Measurements from ENCODE around the gene PSMD9.
"Not testable (repeated sequence)": the region's sequence is repeated elsewhere in the genome, so short reads cannot be mapped to it uniquely, and the experiment has no call there.

Gene PSMD9

DNA sequence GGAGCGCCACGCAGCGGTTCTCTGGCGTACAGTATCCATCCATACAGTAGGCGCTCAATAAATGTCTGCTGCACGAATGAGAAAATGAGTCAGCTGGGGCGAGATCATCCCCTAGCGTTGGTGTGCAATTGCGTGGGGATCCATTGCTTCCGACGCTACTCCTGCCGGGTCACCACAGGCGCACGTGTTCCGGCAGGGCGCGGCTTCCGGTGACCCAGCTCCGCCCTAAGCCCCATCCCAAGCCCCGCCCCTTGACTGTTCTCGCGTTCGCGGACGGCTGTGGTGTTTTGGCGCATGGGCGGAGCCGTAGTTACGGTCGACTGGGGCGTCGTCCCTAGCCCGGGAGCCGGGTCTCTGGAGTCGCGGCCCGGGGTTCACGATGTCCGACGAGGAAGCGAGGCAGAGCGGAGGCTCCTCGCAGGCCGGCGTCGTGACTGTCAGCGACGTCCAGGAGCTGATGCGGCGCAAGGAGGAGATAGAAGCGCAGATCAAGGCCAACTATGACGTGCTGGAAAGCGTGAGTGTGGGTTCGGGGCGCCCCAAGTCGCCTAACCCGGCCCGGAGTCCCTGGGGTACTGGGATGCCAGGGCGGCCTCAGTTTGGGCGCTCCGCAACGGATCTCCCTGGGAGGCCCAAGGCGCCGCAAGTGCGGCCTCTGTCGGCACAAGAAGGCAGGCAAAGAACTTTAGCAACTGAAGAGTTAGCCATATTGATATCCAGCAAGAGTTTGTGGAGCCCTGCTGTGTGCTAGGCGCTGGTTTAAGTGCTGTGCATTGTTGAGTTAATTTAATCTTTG, at the start of gene PSMD9:
PSMD9 (plus strand) TSS at position 313 of the 796 bp plus-strand sequence; CDS start at position 380, 67 bp downstream.
- DNase-seq (ENCODE audit: low spot score), result peak; percentile 97

DNA sequence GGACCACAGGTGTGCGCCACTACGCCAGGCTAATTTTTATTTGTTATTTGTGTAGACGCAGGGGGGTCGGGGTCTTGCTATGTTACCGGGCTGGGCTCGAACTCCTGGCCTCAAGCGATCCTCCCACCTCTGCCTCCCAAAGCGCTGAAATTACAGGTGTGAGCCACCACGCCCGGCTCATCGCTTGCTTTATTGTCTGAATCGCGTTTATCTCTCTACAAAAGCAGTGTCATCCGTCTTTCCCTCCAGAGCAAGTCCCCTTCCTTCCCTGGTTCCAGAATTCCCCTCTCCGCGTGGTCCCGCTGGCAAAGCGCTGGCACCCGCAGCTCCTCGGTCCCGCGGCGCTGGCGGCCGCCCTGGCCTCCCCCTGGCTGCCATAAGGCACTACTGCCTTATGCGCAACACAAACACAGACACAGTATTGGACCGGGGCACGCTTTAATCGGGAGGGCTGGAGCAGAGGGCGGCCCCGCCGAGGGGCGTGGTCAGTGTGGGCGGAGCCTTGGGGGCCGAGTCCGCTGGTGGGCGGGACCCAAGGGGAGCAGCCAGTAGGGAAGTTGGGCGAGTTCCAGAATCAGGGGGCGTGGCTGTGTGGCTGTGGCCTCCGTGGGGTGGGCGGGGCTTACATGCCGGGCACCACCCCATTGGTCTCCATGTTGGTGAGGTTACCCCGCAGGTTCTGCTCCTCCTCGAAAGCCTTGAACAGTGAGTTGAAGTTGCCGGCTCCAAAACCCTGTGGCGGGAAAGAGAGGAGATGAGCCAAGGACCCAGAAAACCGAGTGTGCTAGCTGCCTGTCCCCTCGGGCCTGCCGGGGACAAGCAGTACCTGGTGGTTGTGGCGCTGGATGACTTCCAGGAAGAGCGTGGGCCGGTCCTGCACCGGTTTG, 49.2 kb upstream of the PSMD9 start:
- DNase-seq (ENCODE audit: low spot score), result peak; percentile 99

DNA sequence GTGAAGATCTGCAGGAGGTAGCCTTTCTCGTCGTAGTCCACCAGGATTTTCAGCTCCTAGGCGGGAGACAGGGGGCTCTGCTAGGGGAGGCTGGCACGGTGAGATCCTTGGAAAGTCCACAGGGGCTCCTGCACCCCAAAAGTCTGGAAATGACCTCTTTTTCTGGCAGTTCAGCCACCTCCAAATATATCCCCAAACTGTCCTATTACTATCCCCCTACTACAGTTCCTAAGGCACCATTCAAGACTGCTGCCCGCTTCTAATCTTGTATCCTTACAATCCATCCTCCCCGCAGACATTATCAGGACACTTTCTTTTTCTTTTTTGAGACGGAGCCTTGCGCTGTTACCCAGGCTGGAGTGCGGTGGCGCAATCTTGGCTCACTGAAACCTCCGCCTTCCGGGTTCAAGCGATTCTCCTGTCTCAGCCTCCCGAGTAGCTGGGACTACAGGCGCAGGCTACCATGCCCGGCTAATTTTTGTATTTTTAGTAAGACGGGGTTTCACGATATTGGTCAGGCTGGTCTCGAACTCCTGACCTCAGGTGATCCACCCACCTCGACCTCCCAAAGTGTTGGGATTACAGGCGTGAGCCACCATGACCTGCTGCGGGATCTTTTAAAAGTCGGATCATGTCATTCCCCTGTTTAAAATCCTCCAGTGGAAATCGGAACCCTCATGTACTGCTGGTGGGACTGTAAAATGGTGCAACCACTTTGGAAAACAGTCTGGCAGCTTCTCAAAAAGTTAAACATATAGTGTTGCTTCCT, 48.4 kb upstream of the PSMD9 start:
- DNase-seq (ENCODE audit: low spot score), result no peak

GRCh38 chr12:121843236-121843982, 45.2 kb upstream of the PSMD9 start:
- DNase-seq (ENCODE audit: low spot score), result no peak

DNA sequence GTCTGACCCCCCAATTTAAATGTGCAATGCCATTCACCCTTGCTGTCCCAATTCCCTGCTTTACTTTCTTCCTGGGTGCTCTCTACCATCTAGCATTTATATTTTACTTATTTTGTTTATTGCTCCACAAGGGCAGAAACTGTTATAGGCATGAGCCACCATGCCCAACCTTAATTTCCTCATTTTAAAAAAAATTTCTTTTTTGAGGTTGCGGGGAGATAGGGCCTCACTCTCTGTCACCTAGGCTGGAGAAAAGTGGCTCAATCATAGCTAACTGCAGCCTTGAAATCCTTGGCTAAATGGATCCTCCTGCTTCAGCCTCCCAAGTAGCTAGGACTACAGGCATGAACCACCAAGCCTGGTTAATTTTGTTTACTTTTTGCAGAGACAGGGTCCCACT, 42.9 kb upstream of the PSMD9 start:
- DNase-seq (ENCODE audit: low spot score), result no peak

DNA sequence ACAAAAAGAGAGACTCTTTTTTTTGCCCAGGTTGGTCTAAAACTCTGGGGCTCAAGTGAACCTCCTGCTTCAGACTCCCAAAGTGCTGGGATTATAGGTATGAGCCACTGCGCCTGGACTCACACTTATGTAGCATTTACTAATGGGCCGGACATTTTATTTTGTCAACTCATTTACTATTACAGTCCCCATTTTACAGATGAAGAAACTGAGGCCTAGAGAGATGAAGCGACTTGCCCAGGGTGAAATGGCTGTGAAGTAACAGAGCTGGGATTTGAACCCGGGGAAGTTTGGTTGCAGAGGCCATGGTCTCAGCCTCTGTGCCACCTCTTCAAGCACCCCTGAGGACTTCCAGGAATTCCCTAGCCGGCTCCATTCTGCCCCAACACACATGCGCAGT, 39.4 kb upstream of the PSMD9 start:
- no peak for DNase-seq (ENCODE audit: low spot score)

GRCh38 chr12:121849665-121850064, 38.9 kb upstream of the PSMD9 start:
- DNase-seq (ENCODE audit: low spot score), result no peak

- not testable (repeated sequence) for DNase-seq (ENCODE audit: low spot score)
These were observed 36.2 kb upstream of the PSMD9 start for GRCh38 chr12:121852392-121852791.

GRCh38 chr12:121857322-121858246, 31.0 kb upstream of the PSMD9 start:
- DNase-seq (ENCODE audit: low spot score), result no peak

DNA sequence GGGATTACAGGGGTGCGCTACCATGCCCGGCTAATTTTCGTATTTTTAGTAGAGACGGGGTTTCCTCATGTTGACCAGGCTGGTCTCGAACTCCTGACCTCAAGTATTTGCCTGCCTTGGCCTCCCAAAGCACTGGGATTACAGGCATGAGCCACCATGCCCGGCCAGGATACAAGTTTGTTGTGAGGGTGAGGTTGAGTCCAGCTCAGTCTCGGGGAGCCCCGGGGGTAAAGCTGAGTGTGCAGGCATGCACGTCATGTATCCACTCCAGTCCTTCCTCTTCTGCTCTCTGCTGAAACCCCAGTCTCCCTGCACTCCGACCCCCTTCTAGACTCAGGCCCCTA, 30.3 kb upstream of the PSMD9 start:
- no peak for DNase-seq (ENCODE audit: low spot score)

DNA sequence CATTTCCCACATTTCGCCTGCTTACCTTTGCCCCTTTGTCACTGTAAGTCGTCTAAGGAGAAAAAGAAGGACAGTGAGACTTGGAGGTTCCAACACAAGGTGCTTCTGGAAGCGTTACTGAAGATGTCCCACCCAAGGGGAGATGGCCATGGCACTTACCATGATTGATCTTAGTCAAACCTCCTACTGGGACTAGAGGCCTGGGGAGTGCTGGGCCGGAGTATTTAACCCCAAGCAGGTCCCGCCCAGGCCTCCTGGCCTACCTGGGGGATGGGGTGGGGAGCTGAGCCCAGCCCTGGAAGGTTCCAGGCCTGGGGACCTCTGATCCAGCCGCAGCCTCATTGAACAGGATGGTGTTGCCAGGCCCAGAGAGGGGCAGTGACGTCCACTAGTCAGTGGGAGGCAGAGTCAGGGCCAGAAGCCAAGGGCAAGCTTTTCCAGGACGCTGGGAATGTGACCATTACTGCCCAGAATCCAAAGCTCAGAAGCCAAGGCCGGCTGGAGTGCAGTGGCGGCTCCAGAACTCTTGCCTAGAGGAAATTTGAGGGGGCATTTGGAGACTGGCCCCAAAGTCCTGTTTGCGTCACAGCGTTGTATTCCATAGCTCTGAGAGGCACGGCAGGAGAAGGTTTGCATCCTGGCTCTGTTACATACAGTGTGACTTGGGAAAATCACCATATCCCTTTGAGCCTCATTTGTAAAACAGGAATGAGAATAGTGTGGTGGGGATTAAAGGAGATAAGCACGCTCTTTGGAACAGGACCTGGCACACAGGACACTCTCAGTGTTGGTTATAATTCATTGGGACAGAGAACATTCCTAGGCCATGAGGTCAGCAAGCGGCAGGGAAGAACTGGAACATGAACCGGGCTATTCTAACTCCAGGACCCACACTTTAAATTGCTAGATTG, 29.7 kb upstream of the PSMD9 start, which contains the start of gene HPD:
HPD (minus strand) TSS at position 198 of the 911 bp plus-strand sequence; CDS start at position 162, 36 bp downstream.
- peak; percentile 75 for DNase-seq (ENCODE audit: low spot score)

DNA sequence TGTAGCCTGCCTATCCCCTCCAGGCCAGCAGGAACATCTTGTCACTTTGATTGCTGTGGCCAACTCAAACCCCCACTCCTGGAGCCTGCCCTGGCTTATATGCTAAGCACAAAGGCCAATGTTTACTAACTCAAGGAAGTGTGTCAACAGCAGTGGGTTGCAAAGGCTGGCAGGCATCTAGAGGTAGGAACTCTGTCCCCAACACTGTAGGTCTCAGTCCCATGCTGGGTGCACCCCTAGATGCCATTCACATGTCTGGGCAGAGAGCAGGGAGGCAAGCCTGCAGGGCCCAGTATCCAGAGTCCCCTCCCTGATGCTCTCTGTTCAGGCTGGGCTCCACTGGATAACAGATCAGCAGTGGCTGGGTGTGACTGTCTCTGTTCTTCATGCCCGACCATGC, 28.3 kb upstream of the PSMD9 start:
- no peak for DNase-seq (ENCODE audit: low spot score)

- not testable (repeated sequence) for DNase-seq (ENCODE audit: low spot score)
These were observed 27.9 kb upstream of the PSMD9 start for GRCh38 chr12:121860699-121861098.

- DNase-seq (ENCODE audit: low spot score), result no peak
These were observed 26.8 kb upstream of the PSMD9 start for GRCh38 chr12:121861636-121862254.

DNA sequence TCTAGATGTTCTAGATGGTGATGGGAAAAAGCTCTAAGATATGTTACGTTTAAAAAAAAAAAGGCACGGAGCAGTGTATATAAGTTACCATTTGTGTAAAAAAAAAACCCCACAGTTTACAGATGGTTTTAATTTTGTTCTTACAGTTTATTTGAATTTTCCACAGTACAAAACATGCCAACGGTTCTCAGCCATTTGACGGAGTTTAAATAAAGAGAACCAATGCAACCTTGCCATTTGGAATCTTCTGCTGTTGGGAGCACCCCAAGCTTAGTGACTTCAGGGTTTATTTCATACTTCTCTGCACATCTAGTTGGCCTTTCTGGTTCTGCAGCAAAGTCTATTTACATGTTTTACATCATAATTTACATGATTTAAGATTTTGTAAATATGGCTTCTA, 22.3 kb upstream of the PSMD9 start:
- DNase-seq (ENCODE audit: low spot score), result no peak

GRCh38 chr12:121869229-121869628, 19.4 kb upstream of the PSMD9 start:
- not testable (repeated sequence) for DNase-seq (ENCODE audit: low spot score)

GRCh38 chr12:121871467-121871866, 17.1 kb upstream of the PSMD9 start:
- DNase-seq (ENCODE audit: low spot score), result no peak

- DNase-seq (ENCODE audit: low spot score), result peak; percentile 80
These were observed 15.9 kb upstream of the PSMD9 start for GRCh38 chr12:121872546-121873215.
